ENCODE measurements around the gene DESI2. TPM values are rescaled to one million over a fixed set of nuclear protein-coding genes. Genes with fewer than 3 reads are reported as not detected.
A peak's percentile ranks its signal among the peaks of the same experiment; 100 is the strongest.

Gene DESI2
- total and polyA plus RNA-seq, 8 donors, result 3.5 to 74.7 (median 19.0) TPM

- 96 to 100% (median 100%) methylated on average over 1 of the region's 1 CpG for WGBS, 5 donors
- intact Hi-C loops (cut with DNase I; ENCODE audit: low total_unique reads), result no loop called here
These were observed 47.9 kb downstream of the DESI2 start for GRCh38 chr1:244700808-244701207.

GRCh38 chr1:244702620-244703019, 49.7 kb downstream of the DESI2 start:
- Histone ChIP-seq H3K27me3 (no peaks in the 10 kb centered on the region), H3K36me3 (peaks cover 6 to 69% (median 58%) of the 10 kb centered on the region in 4 donors), H3K4me1 (peaks cover 0 to 16% (median 5%) of the 10 kb centered on the region in 4 donors), H3K9me3 (no peaks in the 10 kb centered on the region), H3K4me3 (no peak overlapping the region), H3K27ac (no peak overlapping the region)
- peak in 1 of 2 donors; percentile 46 for DNase-seq
- TF ChIP-seq POLR2AphosphoS5 (IDR thresholded peaks at IDR 0.05), result peak in 2 of 3 donors; percentile 13 to 73
- TF ChIP-seq POLR2A (IDR thresholded peaks at IDR 0.05), result no peak
- intact Hi-C loops (cut with DNase I; ENCODE audit: low total_unique reads), result no loop called here
- 26 to 71% (median 62%) methylated on average over 3 of the region's 3 CpGs for WGBS, 5 donors

More at GRCh38 chr1:244700808-244701207, 47.9 kb downstream of the DESI2 start:
- no peaks in the 10 kb centered on the region for H3K27me3 ChIP-seq
- no peak overlapping the region for H3K4me3 ChIP-seq
- no peak for TF ChIP-seq CTCF (IDR thresholded peaks at IDR 0.05)
- no peaks in the 10 kb centered on the region for H3K9me3 ChIP-seq
- H3K27ac ChIP-seq, result no peak overlapping the region
- peaks cover 0 to 12% (median 5%) of the 10 kb centered on the region in 4 donors for H3K4me1 ChIP-seq
- peaks cover 6 to 68% (median 63%) of the 10 kb centered on the region in 4 donors for H3K36me3 ChIP-seq
- no peak for DNase-seq

GRCh38 chr1:244704107-244704506, 51.2 kb downstream of the DESI2 start:
- H3K4me1 ChIP-seq, result peaks cover 0 to 19% (median 5%) of the 10 kb centered on the region in 4 donors
- H3K4me3 ChIP-seq, result no peak overlapping the region
- no peak for DNase-seq
- no peaks in the 10 kb centered on the region for H3K9me3 ChIP-seq
- peaks cover 3 to 57% (median 47%) of the 10 kb centered on the region in 4 donors for H3K36me3 ChIP-seq
- H3K27me3 ChIP-seq, result no peaks in the 10 kb centered on the region
- intact Hi-C loops (cut with DNase I; ENCODE audit: low total_unique reads), result no loop called here
- 64 to 97% (median 85%) methylated on average over 3 of the region's 3 CpGs for WGBS, 5 donors
- TF ChIP-seq CTCF (IDR thresholded peaks at IDR 0.05) (no peak), POLR2AphosphoS5 (IDR thresholded peaks at IDR 0.05) (no peak), EP300 (IDR thresholded peaks at IDR 0.05) (no peak), POLR2A (IDR thresholded peaks at IDR 0.05) (no peak)
- no peak overlapping the region for H3K27ac ChIP-seq

- intact Hi-C loops (cut with DNase I; ENCODE audit: low total_unique reads), result no loop called here
- Histone ChIP-seq H3K4me3 (no peak overlapping the region), H3K27me3 (no peaks in the 10 kb centered on the region), H3K4me1 (peaks cover 0 to 26% (median 5%) of the 10 kb centered on the region in 4 donors), H3K36me3 (peaks cover 3 to 42% (median 35%) of the 10 kb centered on the region in 4 donors), H3K27ac (peak overlapping the region in 2 of 5 donors; percentile 7 to 38), H3K9me3 (no peaks in the 10 kb centered on the region)
- WGBS, 5 donors, result 43 to 62% (median 58%) methylated on average over 17 of the region's 17 CpGs
- peak; percentile 50 to 66 for DNase-seq
- TF ChIP-seq CTCF (IDR thresholded peaks at IDR 0.05), result no peak
- no peak for TF ChIP-seq POLR2AphosphoS5 (IDR thresholded peaks at IDR 0.05)
- no peak for TF ChIP-seq POLR2A (IDR thresholded peaks at IDR 0.05)
- TF ChIP-seq EP300 (IDR thresholded peaks at IDR 0.05), result no peak
These were observed 52.6 kb downstream of the DESI2 start for GRCh38 chr1:244705261-244706234.

All from stomach (tissue), 9 donors.